Spleen (tissue), 11 donors: ENCODE measurements around the gene GRIN3A. TPM values are rescaled to one million over a fixed set of nuclear protein-coding genes. Genes with fewer than 3 reads are reported as not detected.

Source experiments
- DNase-seq: peaks from one replicate; pipeline ENCODE4 v3.0.0-alpha.2; 2020
- H3K27ac ChIP-seq, 8 donors: fragments of 200-600 bp; sonication (generic) in 7 of 8; 1 replicate in 4 of 8; 2 replicates in 4 of 8; pipeline versions ENCODE4 v1.5.0 to v1.8.0; 2016 to 2021; ENCODE audit warnings: inconsistent platforms in 4 of 8, mild to moderate bottlenecking in 4 of 8, moderate library complexity in 1 of 8
- H3K27me3 ChIP-seq, 7 donors: fragments of 200-600 bp; sonication (generic) in 6 of 7; replicated peaks in 1 of 7; 1 replicate in 4 of 7; 2 replicates in 3 of 7; pipeline versions ENCODE4 v1.5.0 to v1.8.0; 2016 to 2021; ENCODE audit warnings: inconsistent platforms in 3 of 7, mild to moderate bottlenecking in 1 of 7
- H3K36me3 ChIP-seq, 6 donors: fragments of 200-600 bp; sonication (generic) in 5 of 6; 1 replicate in 4 of 6; 2 replicates in 2 of 6; pipeline versions ENCODE4 v1.5.0 to v1.8.0; 2016 to 2021; ENCODE audit warnings: inconsistent platforms in 2 of 6
- H3K4me1 ChIP-seq, 6 donors: fragments of 200-600 bp; sonication (generic) in 5 of 6; 1 replicate in 3 of 6; 2 replicates in 3 of 6; pipeline versions ENCODE4 v1.5.0 to v1.8.0; 2016 to 2021; ENCODE audit warnings: inconsistent platforms in 3 of 6
- H3K4me3 ChIP-seq, 8 donors: fragments of 200-600 bp; sonication (generic) in 7 of 8; 1 replicate in 4 of 8; 2 replicates in 4 of 8; pipeline versions ENCODE4 v1.5.0 to v1.8.0; 2016 to 2021; ENCODE audit warnings: inconsistent platforms in 4 of 8, mild to moderate bottlenecking in 4 of 8, moderate library complexity in 2 of 8
- H3K9me3 ChIP-seq, 8 donors: fragments of 200-600 bp; sonication (generic) in 7 of 8; 1 replicate in 4 of 8; 2 replicates in 4 of 8; pipeline versions ENCODE4 v1.5.0 to v1.8.0; 2016 to 2021; ENCODE audit warnings: inconsistent platforms in 4 of 8
- POLR2A ChIP-seq, 3 donors: fragments of 450-650 bp; IDR thresholded peaks; one replicate each; pipeline ENCODE4 v1.5.1; 2017; ENCODE audit warnings: antibody characterized with exemption in 3 of 3, mild to moderate bottlenecking in 1 of 3
- POLR2AphosphoS5 ChIP-seq, 3 donors: sonication (generic); formaldehyde crosslinking; IDR thresholded peaks; one replicate each; pipeline ENCODE4 v1.5.1; 2017; ENCODE audit warnings: antibody characterized with exemption in 3 of 3
- WGBS, 5 donors: extraction: QIAGEN DNeasy Blood & Tissue Kit in 3 of 5; methylation state at CpG; one replicate each; pipeline versions ENCODE4 v1.1.5 to v1.1.7; 2013 to 2018; 5-methylcytosine and 5-hydroxymethylcytosine counted together
- intact Hi-C: fragments of 100-400 bp; cut with DNase I; formaldehyde crosslinking; loops from one replicate; pipeline ENCODE4 v1.15.0; 2023; ENCODE audit warnings: low total_unique reads
- polyA plus RNA-seq, 3 donors: library from polyadenylated mRNA; stranded (reverse); fragments of 200-250 nt; gene quantifications; one replicate each; pipeline ENCODE4 v1.2.1, GENCODE V29; 2013
- total RNA-seq, 7 donors: library from RNA; depleted of rRNA in 3 of 7; stranded (reverse); fragments of >200 nt in 3 of 7; fragmentation: NEBNext Ultra II Directional in 4 of 7; extraction: Animal tissue kit (Norgen Biotek cat#: 25700) in 4 of 7; gene quantifications; one replicate each; pipeline versions ENCODE4 v1.1.0 to v1.2.1, GENCODE V29; 2016 to 2021
- TF ChIP-seq, protein P1 (sequence below), 11 experiments: fragments of 200-600 bp in 7 of 11; fragments of 450-650 bp in 4 of 11; sonication (generic) in 4 of 11; IDR thresholded peaks in 8 of 11; conservative IDR thresholded peaks in 3 of 11; 1 replicate in 7 of 11; 2 replicates in 4 of 11; pipeline versions ENCODE4 v1.4.0 to v1.8.0; 2016 to 2021; ENCODE audit warnings: antibody characterized with exemption in 11 of 11, inconsistent platforms in 4 of 11, mild to moderate bottlenecking in 1 of 11
- donor health status: healthy with polysubstance abuse.
- donor health status: DM: no; HTN: no; CAD: no; lungs with moderate emphysema.
- donor health status: DM: no; HTN: no; CAD: no.
- donor health status: Bipolar disorder and iron deficiency.
- donor health status: healthy.
- donor health status: DM: no; HTN: no; CAD: no.
- donor health status: DM: yes; HTN: yes; CAD: no.

Gene GRIN3A
- total and polyA plus RNA-seq, 10 donors = 0.07 to 1.6 (median 0.75) TPM

DNA sequence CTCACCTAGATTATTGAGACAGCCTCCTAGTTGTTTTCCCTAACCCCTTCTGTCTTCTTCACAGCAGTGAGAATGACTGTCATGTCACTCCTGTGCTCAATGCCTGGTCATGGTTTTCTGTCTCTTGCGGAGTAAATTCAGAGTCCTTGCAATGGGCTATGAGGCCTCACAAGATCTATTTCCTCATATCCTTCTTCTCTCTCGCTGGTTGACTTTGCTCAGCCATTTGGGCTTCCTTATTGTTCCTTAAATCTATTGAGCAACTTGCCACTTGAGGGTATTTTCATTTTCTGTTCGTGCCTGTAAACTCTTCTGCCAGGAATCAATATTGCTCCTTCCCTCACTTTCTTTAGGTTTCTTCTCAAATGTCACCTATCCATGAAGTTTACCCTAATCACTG is 152.7 kb downstream of the GRIN3A start:
- Histone ChIP-seq H3K36me3 (no peaks in the 10 kb centered on the region), H3K9me3 (no peaks in the 10 kb centered on the region), H3K27me3 (no peaks in the 10 kb centered on the region), H3K27ac (peak overlapping the region in 5 of 8 donors; percentile 13 to 77 (median 64)), H3K4me3 (peak overlapping the region in 1 of 8 donors; percentile 29), H3K4me1 (no peaks in the 10 kb centered on the region)
- TF ChIP-seq POLR2AphosphoS5 (IDR thresholded peaks at IDR 0.05) (no peak), POLR2A (IDR thresholded peaks at IDR 0.05) (no peak)
- TF ChIP-seq, protein P1, sequence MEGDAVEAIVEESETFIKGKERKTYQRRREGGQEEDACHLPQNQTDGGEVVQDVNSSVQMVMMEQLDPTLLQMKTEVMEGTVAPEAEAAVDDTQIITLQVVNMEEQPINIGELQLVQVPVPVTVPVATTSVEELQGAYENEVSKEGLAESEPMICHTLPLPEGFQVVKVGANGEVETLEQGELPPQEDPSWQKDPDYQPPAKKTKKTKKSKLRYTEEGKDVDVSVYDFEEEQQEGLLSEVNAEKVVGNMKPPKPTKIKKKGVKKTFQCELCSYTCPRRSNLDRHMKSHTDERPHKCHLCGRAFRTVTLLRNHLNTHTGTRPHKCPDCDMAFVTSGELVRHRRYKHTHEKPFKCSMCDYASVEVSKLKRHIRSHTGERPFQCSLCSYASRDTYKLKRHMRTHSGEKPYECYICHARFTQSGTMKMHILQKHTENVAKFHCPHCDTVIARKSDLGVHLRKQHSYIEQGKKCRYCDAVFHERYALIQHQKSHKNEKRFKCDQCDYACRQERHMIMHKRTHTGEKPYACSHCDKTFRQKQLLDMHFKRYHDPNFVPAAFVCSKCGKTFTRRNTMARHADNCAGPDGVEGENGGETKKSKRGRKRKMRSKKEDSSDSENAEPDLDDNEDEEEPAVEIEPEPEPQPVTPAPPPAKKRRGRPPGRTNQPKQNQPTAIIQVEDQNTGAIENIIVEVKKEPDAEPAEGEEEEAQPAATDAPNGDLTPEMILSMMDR (IDR thresholded peaks at IDR 0.05 in 8 of 11, conservative IDR thresholded peaks at IDR 0.05 in 3 of 11) = no peak
- DNase-seq = no peak
- WGBS, 5 donors = 26 to 65% (median 44%) methylated on average over 3 of the region's 3 CpGs
- intact Hi-C loops = no loop called here

DNA sequence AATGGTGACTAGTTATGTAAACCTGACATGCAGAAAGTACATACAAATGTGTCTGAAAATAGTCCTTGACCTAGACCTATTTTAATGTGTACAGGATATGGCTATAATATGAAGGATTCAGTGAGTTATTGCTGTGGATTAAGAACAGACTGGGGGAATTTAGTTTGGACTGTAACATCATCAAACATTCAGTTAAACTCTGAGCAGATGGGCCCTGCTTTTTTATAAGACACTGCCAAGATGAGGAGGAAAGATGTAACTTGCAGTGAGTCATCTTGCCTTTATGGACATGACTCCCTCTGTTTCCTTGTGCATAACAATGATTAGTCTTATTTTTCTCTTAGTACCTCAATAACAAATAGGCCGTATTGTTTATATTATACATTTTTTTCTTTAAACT is 155.9 kb downstream of the GRIN3A start:
- Histone ChIP-seq H3K4me3 (no peak overlapping the region), H3K4me1 (peaks cover 0 to 11% (median 0%) of the 10 kb centered on the region in 6 donors), H3K27me3 (no peaks in the 10 kb centered on the region), H3K9me3 (no peaks in the 10 kb centered on the region), H3K27ac (no peak overlapping the region), H3K36me3 (no peaks in the 10 kb centered on the region)
- TF ChIP-seq POLR2AphosphoS5 (IDR thresholded peaks at IDR 0.05) (no peak), POLR2A (IDR thresholded peaks at IDR 0.05) (no peak)
- TF ChIP-seq, protein P1 (IDR thresholded peaks at IDR 0.05 in 8 of 11, conservative IDR thresholded peaks at IDR 0.05 in 3 of 11) = no peak
- intact Hi-C loops = no loop called here
- DNase-seq = no peak
- 88 to 97% (median 92%) methylated on average over 1 of the region's 1 CpG for WGBS, 5 donors

DNA sequence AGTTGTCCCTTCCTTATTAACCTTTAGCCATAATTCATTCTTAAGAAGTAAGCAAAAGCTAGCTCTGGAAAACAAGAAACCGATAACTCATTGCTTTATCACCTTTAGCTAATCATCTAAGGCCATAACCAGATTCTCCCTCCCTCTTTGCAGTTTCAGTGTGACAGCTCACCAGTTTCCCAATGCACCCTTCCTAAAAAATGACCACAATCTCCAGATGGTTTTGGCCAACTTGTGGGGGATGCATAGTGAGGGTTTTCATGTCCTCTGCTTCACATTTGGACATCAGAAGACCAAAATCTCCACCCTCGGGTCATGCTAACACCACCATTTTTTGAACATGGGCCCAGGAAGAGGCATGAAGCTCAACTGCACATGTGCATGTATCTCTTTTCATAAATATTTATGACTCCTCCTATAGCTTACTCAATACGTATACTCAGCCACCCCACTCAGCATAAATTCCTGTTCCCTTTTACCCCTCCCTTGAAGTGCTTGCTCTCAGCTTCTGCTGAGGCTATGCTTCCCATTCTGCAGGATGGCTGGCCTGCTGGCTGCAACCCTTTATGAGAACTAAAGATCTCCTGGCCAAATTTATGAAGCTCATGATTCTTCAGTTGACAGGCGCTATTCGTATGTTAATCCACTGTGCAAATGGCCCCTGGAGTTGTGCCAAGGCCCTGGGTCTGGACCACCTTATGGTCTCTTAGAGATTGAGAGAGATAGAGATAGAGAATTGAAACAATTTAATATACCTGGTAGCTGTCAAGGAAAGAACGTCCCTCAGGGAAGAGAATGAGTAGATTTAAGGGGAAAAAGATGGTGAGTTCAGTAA is 158.5 kb downstream of the GRIN3A start:
- no peak for TF ChIP-seq POLR2A (IDR thresholded peaks at IDR 0.05)
- TF ChIP-seq POLR2AphosphoS5 (IDR thresholded peaks at IDR 0.05) = no peak
- TF ChIP-seq, protein P1 (IDR thresholded peaks at IDR 0.05 in 8 of 11, conservative IDR thresholded peaks at IDR 0.05 in 3 of 11) = no peak
- Histone ChIP-seq H3K9me3 (no peaks in the 10 kb centered on the region), H3K27me3 (no peaks in the 10 kb centered on the region), H3K4me1 (peaks cover 0 to 11% (median 0%) of the 10 kb centered on the region in 6 donors), H3K27ac (peak overlapping the region in 2 of 8 donors; percentile 10 to 26), H3K36me3 (peaks cover 0 to 3% (median 0%) of the 10 kb centered on the region in 6 donors), H3K4me3 (no peak overlapping the region)
- intact Hi-C loops = no loop called here
- no peak for DNase-seq
- 78 to 88% (median 84%) methylated on average over 6 of the region's 6 CpGs for WGBS, 5 donors

GRCh38 chr9:101578378-101578777 is 160.1 kb downstream of the GRIN3A start:
- peaks cover 0 to 11% (median 0%) of the 10 kb centered on the region in 6 donors for H3K4me1 ChIP-seq
- no peak overlapping the region for H3K4me3 ChIP-seq
- TF ChIP-seq POLR2AphosphoS5 (IDR thresholded peaks at IDR 0.05) (no peak), POLR2A (IDR thresholded peaks at IDR 0.05) (no peak)
- TF ChIP-seq, protein P1 (IDR thresholded peaks at IDR 0.05 in 8 of 11, conservative IDR thresholded peaks at IDR 0.05 in 3 of 11) = no peak
- peak overlapping the region in 1 of 8 donors; percentile 21 for H3K27ac ChIP-seq
- no peaks in the 10 kb centered on the region for H3K27me3 ChIP-seq
- 67 to 69% (median 69%) methylated on average over 3 of the region's 3 CpGs for WGBS, 5 donors
- H3K36me3 ChIP-seq = peaks cover 0 to 5% (median 0%) of the 10 kb centered on the region in 6 donors
- DNase-seq = no peak
- intact Hi-C loops = no loop called here
- no peaks in the 10 kb centered on the region for H3K9me3 ChIP-seq
